Activated CD8-positive, alpha-beta memory T cell treated with anti-CD3 and anti-CD28 coated beads, Interleukin-2, amount 50 U/mL, for 24 hours (primary cell): Measurements from ENCODE around the gene THAP4.

Experiments used
- DNase-seq: peaks from one replicate; pipeline ENCODE4 v3.0.0-alpha.2; 2020; ENCODE audit errors: extremely low read depth

THAP4 gene

DNA sequence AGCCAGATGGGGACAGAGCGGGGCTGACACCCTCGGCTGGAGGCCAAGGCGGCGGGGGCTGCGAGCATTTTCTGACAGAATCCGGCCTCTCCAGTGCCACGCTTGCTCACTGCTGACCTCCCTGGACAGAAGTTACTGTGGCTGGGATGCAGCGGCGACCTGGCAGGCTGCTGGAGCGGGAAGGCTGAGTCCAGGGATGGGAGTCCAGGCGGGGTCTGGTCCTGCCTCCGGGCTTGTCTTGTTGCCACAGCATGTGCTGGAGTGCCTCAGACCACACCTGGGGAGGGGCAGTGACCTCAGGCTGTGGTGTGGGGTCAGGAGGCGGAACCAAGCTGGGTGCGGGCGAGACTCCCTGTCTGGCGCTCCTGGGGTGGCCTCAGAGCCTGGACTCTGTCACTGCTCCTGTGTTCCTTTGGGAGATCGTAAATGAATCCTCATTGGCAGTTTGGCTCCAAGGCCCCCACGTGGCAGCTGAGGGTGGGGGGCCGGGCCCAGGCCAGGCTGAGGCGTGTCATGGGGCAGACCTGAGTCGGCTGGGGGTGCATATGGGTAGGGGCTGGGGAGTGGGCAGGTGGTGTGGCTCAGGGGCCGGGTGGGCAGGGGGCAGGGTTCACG lies 72.9 kb downstream of the THAP4 start:
- DNase-seq = no peak

DNA sequence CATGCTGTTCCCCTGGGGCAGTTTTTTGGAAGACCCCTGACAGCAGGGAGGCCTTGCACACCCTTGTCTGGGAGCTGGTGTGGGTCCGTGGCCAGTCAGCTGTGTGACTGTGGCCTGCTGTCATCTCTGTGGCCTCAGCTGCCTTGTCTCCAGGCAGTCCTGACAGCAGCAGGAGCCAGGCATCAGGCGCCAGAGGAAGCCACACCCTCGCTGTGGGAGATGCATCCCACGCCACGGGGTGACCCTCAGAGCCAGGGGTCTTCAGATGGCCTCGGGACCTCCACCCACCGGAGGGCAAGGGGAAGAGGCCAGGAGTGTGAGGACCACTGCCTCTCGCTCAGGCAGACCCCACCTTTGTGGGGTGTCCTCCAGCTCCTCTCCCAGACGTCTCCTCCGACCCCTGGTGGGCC lies 73.4 kb downstream of the THAP4 start:
- DNase-seq = no peak

DNA sequence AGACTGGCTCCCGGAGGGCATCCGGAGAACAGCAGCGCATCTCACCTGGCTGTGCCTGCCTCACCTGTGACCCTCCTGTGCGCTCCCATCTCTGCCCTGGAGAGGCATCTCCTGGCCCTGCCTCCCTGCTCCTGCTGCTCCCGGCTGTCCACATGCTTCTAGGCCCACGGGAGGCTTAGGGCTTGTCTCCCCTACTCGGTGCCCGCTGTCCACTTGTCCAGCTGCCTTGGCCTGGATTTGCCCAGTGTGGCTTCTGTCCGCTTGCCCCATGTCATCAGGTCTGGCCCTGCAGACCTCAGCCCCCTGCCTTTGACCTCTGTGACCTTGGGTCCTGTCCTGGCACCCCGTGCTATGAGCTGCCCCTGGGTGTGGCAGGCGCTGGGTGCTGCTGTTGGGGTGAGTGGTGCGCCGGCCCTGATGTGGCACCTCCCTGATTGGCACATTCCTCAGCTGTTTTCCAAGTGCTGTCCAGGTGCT lies 73.9 kb downstream of the THAP4 start:
- DNase-seq = no peak

DNA sequence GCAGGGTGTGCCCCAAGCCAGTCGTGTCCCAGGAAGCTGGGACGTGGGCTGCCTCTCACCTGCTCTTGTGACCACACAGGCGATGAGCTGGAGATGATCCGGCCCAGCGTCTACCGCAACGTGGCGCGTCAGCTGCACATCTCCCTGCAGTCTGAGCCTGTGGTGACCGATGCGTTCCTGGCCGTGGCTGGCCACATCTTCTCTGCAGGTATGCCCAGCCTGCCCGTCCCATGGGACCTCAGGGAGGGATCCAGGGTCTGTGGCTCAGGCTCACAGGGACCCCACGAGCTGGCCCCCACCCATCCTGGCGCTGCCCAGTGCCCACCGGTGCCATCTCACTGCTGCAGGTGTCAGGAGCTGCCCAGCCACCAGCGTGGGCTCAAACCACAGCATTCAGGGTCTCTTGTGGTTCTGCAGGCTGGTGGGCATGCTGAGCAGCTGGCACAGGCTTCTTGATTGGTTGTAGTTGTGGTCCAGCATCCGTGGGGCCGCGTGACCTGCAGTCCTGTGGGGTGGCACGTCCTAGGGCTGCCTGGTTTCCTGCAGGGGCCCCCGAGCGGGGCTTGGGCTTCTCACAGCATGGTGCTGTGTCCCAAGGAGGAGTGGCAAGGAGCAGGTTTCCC lies 74.6 kb downstream of the THAP4 start:
- DNase-seq = no peak

DNA sequence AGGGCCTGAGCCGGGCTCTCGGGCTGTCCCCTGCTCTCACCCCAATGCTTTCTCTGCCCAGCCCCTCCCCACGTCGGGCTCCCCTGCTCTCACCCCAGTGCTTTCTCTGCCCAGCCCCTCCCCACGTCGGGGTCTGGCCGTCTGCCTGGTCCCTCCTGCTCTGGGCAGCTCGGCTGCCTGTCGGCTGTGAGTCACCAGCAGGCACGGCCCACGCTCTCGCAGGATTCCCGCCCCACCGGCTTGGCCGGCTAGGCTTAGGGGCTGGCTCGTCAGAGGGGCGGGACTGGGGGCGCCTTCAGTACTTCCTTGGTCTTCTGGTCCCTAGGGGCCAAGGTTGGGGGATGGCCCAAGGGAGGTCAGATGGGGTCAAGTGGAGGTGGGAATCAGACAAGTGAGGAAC lies 75.1 kb downstream of the THAP4 start:
- DNase-seq = no peak

DNA sequence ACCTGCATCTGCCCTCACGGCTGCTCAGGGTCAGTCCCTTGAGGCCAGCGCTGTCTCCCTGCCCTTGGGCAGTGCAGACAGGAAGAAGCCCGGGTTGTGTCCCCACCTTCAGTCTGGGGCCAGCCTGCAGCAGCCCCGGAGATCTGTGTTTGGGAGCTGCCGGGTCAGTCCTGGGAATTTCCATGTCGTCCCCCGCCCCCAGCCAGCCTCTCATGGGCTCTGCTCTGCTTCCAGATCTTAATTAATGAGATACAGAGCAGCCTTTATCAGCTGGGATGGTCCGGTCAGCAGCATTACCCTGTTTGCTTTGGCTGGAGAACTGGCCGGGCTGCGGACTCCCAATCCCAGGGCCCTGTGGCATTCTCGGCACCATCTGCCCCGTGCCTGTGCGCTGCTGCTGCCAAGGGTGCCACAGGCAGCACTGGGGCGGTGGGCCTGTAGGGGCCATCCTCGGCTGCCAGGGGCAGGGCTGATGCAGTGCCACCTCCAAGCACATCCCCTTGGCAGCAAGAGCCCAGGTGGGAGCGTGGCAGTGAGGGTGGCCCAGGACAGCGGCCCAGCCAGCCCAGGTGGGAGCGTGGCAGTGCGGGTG lies 76.0 kb downstream of the THAP4 start:
- DNase-seq = no peak

DNA sequence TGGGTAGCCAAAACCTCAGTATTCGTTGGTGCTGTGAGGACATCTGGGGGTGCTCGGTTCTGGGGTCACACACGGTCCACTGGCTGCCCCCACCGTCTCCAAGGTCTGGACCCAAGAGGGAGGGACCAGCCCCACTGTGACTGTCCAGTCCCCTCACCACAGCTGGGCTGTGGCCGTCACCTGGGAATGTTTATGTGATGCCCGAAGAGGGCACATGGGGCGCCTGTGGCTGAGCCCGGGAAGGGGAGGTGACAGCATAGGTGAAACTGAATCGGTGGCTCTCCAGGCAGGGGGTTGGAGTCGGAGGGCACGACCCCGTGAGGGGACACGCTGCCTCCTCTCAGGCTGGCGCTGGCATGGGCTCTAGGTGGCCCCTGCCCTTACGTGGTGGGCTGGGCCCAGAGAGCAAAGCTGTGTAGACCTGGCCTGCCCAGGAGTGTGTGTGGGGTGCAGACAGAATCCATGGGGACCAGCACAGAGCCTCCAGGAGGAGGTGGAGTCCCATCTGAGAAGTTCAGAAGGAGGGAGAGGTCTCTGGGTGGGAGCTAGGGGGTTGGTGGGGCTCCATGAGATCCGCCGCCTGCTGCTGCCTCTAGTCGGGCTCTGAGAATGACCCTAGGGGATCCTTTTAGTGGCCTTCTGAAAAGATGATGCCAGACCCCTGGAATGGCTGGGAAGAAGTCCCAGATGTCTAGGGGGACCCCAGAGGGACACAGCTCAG lies 76.6 kb downstream of the THAP4 start:
- DNase-seq = no peak

DNA sequence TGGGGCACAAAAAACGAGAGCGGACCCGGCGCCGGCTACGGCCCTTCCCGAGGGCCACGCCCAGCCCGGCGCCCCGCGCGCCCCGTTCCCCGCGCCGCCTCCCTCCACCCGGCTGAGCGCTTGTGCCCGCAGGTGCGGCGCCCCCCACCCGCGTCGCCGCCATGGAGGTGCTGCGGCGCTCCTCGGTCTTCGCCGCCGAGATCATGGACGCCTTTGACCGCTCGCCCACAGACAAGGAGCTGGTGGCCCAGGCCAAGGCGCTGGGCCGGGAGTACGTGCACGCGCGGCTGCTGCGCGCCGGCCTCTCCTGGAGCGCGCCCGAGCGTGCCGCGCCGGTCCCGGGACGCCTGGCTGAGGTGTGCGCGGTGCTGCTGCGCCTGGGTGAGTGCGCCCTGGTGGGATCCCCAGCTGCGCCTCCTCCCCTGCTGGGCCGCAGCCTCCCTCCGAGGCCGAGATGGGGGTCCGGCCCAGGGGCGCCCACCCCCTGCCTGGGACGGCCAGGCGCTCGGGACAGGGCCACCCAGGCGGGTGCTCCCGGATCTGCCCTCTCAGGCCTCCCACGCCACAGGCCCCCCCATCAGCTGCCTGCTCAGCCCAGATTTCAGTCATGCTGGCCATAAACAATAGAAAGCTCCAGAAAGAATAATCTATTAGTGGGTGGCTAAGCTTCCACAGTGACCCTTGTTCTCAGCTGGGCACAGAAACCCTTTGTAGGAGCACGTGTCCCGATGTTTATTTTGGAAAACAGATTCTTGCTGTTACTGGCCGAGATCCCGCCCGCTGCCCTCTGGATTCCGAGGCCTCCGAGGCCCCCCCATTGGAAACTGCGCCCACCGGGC lies 77.4 kb downstream of the THAP4 start:
- DNase-seq = no peak

DNA sequence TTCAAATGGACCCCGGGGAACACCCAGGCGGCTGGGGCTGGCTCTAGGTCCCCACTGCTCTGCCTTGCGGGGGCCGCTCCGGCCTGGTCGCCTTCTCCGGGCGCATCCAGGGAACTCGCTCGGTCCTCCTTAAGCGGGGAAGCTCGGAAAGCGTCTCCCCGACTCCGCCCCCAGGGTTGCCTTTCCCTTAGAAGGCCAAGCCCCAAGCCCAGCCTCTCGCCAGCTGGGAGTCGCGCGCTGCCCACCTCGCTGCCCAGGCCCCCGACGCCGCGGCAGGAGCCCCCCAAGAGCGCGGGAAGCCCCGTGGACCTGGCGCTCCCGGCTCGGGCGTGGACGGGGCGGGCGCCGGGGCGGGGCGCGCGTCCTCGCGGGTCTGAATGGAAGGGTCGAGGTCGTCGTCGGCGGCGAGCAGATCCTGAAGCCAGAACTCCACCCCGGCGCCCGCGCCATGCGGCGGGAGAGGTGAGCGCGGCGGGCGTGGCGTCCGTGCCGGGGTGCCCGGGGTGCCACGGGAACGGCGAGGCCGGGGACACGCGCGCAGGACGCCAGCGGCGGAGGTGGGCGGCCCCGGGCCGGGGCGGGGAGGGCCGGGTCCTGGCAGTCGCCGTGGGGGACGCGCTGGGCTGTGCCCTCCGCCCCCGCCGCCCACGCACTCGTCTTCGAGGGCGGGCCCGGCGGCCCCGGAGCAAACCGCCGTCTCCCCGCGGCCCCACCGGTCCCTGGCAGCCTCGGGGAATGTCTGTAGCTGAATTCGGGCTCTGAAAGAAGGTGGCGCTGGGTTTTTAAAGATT lies 78.2 kb downstream of the THAP4 start, which contains the start of gene BOK:
Gene BOK, plus strand, starts transcription at position 214 of the 791 bp plus-strand sequence. CDS start 739 bp downstream, outside the sequence.
- DNase-seq = no peak

DNA sequence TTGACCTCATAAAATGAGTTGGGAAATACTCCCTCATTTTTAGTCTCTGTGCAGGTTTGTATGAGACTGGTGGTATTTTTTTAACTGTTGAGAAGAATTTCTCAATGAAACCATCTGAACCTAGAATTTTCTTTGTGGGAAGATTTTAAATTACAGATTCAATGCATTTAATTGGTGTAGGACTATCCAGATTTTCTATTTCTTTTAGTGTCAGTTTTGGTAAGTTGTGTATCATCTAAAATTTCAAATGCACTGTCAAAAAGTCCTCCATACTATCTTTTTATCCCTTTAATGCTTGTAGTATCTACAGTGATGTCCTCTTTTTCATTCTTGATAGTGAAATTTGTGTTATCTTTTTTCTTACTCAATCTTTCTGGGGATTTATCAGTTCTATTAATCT lies 80.2 kb downstream of the THAP4 start:
- no peak for DNase-seq

DNA sequence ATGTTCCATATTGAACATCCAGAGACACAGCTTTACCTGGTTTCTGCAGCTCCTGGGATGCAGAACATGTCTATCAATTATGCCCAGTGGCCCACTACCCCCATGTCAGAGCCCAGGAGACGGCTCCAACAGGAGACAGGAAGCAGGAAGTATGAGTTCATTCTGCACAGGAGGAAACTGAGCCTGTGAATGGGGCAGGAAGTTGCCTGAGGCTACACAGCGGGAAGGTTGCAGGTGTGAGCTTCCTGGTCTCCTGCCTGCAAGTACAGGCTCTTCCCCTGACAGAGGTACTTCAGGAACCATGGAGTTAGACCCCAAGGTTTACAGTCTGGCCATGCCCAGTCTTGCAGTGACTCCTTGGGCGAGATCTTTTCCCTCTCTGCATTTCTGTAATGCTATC lies 81.2 kb downstream of the THAP4 start:
- DNase-seq = no peak

DNA sequence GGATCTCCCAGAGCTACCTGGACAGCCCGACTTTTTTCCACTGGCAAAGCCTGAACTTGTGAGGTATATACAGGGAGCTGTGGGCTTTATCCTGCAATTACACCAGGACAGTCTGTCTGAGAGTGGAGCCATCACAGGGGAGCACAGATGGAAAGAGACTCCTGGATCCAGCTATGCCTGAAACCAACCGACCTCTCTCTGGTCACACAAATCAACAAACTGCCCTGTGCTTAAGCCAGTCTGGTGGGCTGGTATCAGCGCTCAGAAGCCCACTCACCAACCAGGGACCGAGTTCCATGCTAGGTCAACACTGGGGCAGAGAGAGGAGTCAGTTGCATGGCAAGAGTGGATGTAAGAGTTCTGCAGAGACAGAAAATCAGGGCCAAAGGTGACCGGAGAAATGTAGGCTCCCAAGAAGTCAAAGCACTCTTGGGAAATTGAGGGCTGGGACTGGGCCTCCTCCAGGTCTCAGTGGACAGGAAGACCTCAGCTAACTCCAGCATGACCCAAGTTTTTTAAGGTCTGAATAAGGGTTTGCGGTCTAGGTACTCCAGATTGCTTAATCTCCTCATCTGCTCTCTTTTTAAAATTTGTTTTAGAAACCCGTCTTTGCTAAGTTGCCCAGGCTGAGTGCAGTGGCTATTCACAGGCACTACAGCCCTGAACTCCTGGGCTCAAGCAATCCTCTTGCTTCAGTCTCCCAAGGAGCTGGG lies 82.2 kb downstream of the THAP4 start:
- no peak for DNase-seq

DNA sequence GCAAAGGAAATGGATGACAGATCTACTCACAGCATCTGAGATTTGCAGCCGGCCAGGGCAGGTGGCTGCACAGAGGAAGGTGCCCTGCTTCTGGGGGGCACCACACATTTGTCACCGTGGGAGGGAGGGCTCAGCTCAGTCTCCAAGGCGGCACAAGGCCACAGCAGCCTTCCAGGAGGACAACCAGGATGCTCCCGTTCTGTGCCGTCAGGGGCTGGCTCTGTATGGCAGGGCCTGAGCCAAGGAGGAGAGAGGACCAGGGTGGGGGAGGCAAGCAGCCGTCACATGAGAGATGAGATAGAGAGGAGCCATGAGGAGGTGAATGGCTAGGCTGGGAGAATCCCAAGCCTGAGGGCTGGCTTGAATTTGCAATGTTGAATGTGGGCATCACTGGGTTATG lies 83.0 kb downstream of the THAP4 start:
- DNase-seq = no peak

DNA sequence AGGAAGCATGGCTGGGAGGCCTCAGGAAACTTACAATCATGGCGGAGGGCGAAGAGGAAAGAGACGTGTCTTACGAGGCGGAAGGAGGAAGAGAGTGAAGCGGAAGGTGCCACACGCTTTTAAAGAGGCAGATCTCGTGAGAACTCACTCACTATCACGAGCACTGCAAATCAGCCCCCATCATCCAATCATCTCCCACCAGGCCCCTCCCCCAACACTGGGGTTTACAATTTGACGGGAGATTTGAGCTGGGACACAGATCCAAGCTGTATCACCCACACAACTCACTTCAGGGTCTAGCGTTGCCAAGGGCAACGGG lies 83.5 kb downstream of the THAP4 start:
- DNase-seq = no peak

DNA sequence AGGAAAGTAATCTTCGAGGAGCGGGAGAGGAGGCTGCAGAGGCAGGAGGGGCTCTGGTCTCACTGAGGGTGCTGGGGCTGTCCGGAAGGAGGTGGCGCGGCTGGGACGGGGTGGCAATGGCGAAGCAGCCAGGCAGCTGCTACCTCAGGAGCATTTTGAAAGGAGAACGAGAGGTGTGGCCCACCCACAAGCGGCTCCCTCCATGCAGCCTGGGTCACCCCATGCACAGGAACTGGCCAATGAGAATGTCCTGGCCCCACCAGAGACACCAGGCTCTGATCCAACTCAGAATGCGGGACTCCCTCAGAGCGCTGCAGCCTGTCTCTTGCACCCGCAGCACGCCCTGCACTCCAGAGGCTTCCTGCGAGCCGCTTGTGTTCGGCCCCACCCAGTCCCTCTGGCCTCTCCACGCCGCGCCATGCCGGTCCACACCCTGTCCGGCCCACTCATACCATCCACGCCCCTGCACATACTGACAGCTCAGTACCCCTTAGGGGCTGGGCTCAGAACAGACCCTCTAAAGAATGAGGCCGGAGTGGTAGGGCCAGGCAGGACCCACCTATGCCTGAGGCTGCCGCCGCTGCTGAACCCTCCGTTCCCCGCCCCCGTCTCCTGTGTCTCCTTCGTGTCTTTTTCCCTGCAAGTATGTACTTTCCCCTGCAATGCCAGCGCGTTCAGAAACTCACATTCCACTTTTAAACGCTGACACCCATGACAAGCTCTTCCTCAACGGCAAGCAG lies 84.8 kb downstream of the THAP4 start:
- no peak for DNase-seq

DNA sequence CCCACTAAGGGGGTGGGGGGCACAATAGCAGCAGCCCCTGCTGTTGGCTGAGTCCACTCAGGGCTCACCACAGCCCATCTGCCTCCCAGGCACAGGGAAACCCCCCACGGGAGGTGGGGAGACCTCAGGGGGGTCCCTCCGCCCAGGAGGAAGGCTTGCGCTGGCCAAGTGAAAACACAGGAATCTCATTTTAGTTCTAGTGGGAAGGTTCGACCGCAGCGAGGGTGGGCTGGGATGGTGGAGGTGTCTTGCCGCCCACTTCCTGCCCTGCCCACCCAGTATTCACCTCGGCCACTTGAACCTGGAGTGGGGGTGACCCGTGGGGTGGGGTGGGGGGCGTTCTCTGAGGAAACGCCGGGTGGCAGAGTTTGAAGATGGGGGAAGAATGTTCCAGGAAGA lies 85.4 kb downstream of the THAP4 start:
- DNase-seq = no peak

DNA sequence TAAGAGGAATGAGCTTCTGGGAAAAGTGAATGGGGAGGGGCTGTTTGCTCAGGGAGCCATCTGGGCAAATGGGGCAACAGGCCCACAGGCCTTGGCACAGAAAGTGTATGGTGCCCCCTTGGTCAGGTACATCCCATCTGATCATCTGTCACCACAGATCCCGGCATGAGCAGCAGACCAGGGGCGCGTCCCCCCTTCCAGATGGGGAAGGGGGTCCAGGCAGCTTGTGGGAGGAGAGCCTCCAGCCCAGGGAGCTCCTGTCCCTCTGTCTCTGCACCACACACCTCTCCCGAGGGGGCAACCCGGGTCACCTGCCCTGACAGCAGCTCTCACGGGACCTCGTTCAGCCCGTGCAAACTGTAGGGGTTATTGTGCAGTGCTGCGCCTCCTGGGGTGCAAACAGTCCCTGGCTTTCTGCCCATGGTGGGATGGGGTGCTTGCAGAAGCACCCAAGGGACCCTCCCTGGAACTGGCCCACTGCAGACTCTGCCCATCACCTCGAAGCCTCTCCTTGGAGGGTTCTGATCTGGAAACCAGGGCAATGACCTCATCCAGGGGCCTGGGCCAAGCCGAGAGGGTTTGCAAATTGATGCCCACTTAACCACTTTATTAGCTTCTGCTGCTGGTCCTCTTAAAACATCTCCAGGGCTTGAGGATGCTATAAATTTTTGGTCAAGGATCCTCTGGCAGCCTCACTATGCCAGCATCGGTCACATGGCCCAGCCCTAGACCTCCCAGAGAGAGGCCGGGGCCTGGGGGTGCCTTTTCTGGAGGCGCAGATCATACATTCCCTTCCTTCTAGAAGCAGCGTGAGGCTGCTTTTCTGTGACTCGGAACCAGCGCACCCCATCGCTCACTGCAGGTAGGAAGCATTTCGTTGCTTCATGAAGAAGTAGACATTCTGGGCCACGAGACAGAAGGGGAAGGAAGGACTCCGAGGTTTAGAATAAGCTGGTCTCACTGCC lies 86.1 kb downstream of the THAP4 start:
- no peak for DNase-seq

DNA sequence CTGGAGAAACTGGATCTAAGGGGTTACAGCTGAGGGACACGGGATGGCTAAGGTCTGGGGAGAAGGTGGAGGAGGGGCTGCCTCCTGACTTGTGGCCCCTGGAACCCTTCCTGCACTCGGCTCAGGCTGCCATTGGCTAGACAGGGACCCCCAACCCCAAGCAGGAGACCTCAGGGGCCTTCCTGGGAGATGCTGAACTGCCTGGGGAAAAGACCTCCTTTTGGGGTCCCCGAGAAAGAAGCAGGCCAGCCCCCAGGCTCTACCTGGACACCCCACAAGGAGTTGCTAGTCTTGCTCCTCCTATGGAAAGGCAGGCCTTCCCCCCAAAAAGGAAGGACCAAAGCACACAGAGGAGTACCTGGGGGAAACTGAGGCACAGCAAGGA lies 88.5 kb downstream of the THAP4 start:
- no peak for DNase-seq
